Cardiac fibroblast (primary cell): ENCODE measurements around the gene DIP2C.
"Not testable (repeated sequence)": the region's sequence is repeated elsewhere in the genome, so short reads cannot be mapped to it uniquely, and the experiment has no call there.

Source experiments
- DNase-seq, 2 donors: peaks; one replicate each; pipeline versions ENCODE4 v3.0.0 to v3.0.0-alpha.2; 2010; ENCODE audit warnings: low read depth in 2 of 2
- H3K4me3 ChIP-seq, 2 donors: replicated peaks in 1 of 2; 1 replicate in 1 of 2; 2 replicates in 1 of 2; pipeline ENCODE4 v1.5.1; 2011; ENCODE audit warnings: low read depth in 2 of 2, low read length in 2 of 2, mild to moderate bottlenecking in 2 of 2, moderate library complexity in 1 of 2
- CTCF ChIP-seq: IDR thresholded peaks from one replicate; pipeline ENCODE4 v1.5.1; 2011; ENCODE audit warnings: low read depth, mild to moderate bottlenecking, low read length, inconsistent platforms

DIP2C gene

GRCh38 chr10:349081-349480 lies 340.4 kb downstream of the DIP2C start:
- H3K4me3 ChIP-seq, result no peak overlapping the region
- TF ChIP-seq CTCF, result no peak
- DNase-seq, result no peak

DNA sequence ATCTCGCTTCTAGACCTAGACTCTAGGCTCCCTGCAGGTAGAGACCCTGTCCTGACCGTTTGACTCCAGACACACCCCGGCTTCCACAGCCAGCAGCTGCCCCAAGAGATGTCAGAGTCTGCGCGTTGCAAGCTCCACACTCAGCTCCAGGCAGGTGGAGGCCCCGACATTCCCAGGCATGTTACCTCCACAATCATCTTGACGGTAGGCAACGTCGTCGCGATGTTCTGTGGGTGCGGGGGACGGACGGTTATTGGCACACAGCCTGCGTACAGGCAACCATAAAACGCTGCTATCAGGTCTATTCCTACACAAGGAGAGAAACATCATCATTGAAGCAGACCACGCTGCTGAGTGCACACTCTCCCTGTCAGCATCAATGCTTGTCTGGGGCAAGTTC lies 341.0 kb downstream of the DIP2C start:
- H3K4me3 ChIP-seq, result no peak overlapping the region
- TF ChIP-seq CTCF, result no peak
- DNase-seq, result no peak

DNA sequence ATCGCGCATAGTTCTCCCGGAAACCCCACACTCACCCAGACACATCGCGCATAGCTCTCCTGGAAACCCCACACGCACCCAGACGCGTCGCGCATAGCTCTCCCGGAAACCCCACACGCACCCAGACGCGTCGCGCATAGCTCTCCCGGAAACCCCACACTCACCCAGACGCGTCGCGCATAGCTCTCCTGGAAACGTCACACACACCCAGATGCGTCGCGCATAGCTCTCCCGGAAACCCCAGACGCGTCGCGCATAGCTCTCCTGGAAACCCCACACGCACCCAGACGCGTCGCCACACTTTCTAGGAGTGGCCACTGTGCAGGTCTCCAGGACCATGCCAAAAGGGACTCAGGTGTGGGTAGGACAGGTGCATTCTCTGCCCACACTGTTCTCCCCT lies 341.7 kb downstream of the DIP2C start:
- H3K4me3 ChIP-seq, DNase-seq: not testable (repeated sequence)

DNA sequence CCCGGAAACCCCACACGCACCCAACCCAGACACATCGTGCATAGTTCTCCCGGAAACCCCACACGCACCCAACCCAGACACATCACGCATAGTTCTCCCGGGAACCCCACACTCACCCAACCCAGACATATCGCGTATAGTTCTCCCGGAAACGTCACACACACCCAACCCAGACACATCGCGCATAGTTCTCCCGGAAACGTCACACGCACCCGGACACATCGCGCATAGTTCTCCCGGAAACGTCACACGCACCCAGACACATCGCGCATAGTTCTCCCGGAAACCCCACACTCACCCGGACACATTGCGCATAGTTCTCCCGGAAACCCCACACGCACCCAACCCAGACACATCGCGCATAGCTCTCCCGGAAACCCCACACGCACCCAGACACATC lies 342.3 kb downstream of the DIP2C start:
- H3K4me3 ChIP-seq, DNase-seq: not testable (repeated sequence)

DNA sequence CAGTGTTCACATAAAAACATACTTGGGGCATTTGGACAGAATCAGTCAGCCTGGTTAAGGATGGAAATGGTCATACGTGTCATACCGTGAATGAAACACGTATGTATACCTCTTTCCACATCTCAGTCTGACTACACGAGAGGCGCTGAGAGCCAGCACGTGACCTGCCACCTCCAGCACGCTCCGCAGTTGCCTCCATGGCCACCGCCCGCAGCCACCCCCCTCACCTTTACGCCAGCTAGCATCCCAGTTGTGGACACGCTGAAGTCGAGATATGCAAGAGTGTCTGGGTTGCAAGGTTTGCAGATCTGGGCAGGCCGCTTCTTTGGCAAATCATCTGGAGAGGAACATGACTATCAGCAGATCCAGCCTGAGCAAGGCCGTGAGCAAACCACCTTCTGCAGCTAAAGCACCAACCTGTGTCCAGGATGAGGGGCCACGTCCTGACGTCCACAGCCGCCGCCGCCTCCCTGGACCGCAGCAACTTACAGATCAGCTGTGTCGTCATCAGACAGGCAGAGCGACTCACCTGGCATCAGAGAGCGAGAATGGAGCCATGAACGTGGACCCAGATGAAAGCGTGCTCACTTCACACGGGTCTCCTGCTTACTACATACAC lies 344.8 kb downstream of the DIP2C start:
- TF ChIP-seq CTCF, result no peak
- no peak overlapping the region for H3K4me3 ChIP-seq
- no peak for DNase-seq

DNA sequence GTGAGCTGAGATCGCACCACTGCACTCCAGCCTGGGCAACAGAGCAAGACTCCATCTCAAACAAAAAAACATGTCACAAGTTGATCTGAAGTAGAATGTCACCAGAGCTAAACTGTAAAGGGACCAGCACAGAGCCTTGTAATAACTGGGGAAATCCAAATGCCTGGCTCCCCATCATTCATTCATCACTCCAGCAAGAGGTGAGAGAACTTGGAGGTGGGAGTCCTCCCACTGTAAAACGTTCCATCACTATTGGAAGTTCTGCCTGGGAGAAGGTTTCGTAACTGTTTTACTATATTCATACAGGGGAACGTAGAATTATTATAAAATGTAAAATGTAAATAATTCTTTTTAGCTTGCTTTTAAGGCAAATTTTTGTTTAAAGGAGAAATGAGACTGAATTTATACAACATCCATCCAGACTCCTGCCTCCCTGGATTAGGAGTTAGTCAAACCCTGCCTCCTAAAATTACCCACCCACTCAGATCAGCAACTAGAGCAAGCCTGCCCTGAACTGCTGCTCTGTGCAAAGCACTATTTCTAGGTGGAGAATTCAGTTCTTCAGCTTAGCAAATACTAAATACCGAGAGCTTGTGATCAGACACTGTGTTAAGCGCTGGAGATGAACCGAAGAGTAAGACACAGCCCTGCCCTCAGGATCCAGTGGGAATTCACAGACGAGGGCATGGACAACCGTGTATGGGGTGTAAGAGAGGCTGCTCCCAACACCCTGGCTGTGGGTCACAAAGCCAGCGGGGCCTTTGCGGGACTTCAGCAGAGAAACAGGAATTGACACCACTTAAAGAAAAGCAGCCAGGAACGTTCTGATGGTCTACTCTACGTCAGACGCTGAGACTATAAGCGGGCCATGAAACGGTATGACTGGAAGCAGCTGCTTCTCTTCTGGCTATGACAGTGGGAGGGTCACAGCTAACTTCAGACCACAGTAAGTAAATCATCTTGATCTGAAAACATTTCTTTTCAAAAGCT lies 345.9 kb downstream of the DIP2C start:
- TF ChIP-seq CTCF, result no peak

GRCh38 chr10:341081-341740 lies 348.3 kb downstream of the DIP2C start:
- TF ChIP-seq CTCF, result no peak
- no peak for DNase-seq
- no peak overlapping the region for H3K4me3 ChIP-seq

More for the DNA sequence above, 345.9 kb downstream of the DIP2C start:
- no peak overlapping the region for H3K4me3 ChIP-seq
- DNase-seq, result no peak
